ENCODE data around the gene OR2AT4. TPM values are rescaled to one million over a fixed set of nuclear protein-coding genes. Genes with fewer than 3 reads are reported as not detected.

Gene OR2AT4
- total RNA-seq, 1 donor from 2014 or later, result not detected

GRCh38 chr11:75031771-75032549 lies 64.7 kb downstream of the OR2AT4 start:
- DNase-seq (ENCODE audit: low spot score) (peak; percentile 73), ATAC-seq (peak; percentile 96)

Other genes starting within 250 kb of the OR2AT4 start
- 12.2 TPM for gene XRRA1, start 147.8 kb downstream of the OR2AT4 start, total RNA-seq
- 104 TPM for gene SPCS2, start 147.6 kb downstream of the OR2AT4 start, total RNA-seq
- 9.2 TPM for gene NEU3, start 107.9 kb downstream of the OR2AT4 start, total RNA-seq
- 327 TPM for gene SLCO2B1, start 54.2 kb upstream of the OR2AT4 start, total RNA-seq
- gene TPBGL, start 143.9 kb upstream of the OR2AT4 start, total RNA-seq, result not detected

Data from left lobe of liver (tissue), 2 donors.